Mucosa of descending colon (tissue), 3 donors: ENCODE data around the gene DCAF5. TPM values are rescaled to one million over a fixed set of nuclear protein-coding genes. Genes with fewer than 3 reads are reported as not detected.

Experiments used
- ATAC-seq: fragments of 200-7000 bp; cut with Tn5 transposase; one replicate; pipeline ENCODE4 v1.9.1; 2020; ENCODE audit warnings: mild to moderate bottlenecking, moderate library complexity
- DNase-seq, 3 donors: peaks; one replicate each; pipeline ENCODE4 v3.0.0-alpha.2; 2020
- H3K36me3 ChIP-seq: fragments of 200-600 bp; one replicate; pipeline ENCODE4 v1.8.0; 2021; ENCODE audit warnings: low read depth, mild to moderate bottlenecking
- H3K4me1 ChIP-seq: fragments of 200-600 bp; one replicate; pipeline ENCODE4 v1.8.0; 2021; ENCODE audit warnings: low read depth, mild to moderate bottlenecking
- H3K4me3 ChIP-seq: fragments of 200-600 bp; one replicate; pipeline ENCODE4 v1.8.0; 2021; ENCODE audit warnings: mild to moderate bottlenecking
- H3K9me3 ChIP-seq: fragments of 200-600 bp; one replicate; pipeline ENCODE4 v1.8.0; 2021; ENCODE audit warnings: mild to moderate bottlenecking
- CTCF ChIP-seq: fragments of 200-600 bp; IDR thresholded peaks from one replicate; pipeline ENCODE4 v1.8.0; 2022; ENCODE audit warnings: antibody characterized with exemption, mild to moderate bottlenecking
- intact Hi-C, 2 donors: fragments of 100-400 bp; cut with DNase I in 1 of 2; cut with micrococcal nuclease in 1 of 2; formaldehyde crosslinking; loops; one replicate each; pipeline versions ENCODE4 v1.11.0 to v1.11.1; 2022; cut with DNase I, micrococcal nuclease
- total RNA-seq, 3 donors: library from RNA; stranded (reverse); fragmentation: NEBNext Ultra II Directional in 2 of 3; extraction: Animal tissue kit (Norgen Biotek cat#: 25700) in 2 of 3; gene quantifications; one replicate each; pipeline versions ENCODE4 v1.2.1 to v1.2.4, GENCODE V29; 2021 to 2023
- donor health status: DM: no; HTN: no; CAD: no; lungs with moderate emphysema.
- donor health status: DM: no; HTN: no; CAD: no.
- donor health status: DM: no; HTN: yes; CAD: no.

DCAF5 gene
- total RNA-seq, 3 donors from 2014 or later, result 36.4 to 71.4 (median 46.9) TPM

DNA sequence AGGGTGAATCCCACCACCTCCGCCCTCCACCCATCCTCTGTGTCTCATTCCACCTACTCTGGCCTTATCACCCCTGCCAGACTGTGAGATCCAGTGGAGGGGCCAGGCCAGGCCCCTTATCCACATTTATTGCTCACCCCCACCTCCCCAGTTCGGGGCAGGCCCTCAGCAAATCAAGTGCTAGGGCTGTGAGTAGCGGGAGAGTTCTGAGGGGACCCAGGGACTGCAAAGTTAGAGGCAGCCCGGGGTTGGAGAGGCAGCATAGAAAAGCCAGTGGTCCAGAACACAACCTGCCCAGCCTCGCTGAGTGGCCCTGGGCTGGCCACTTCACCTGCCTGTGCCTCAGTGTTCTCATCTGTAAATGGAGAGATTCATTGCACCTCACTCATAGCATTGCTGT lies 146.6 kb downstream of the DCAF5 start:
- Histone ChIP-seq H3K9me3 (no peaks in the 10 kb centered on the region), H3K4me1 (peaks cover 6% of the 10 kb centered on the region), H3K4me3 (no peak overlapping the region), H3K36me3 (no peaks in the 10 kb centered on the region)
- TF ChIP-seq CTCF, result no peak
- intact Hi-C loops, result no loop called here
- DNase-seq (no peak), ATAC-seq (no peak)

DNA sequence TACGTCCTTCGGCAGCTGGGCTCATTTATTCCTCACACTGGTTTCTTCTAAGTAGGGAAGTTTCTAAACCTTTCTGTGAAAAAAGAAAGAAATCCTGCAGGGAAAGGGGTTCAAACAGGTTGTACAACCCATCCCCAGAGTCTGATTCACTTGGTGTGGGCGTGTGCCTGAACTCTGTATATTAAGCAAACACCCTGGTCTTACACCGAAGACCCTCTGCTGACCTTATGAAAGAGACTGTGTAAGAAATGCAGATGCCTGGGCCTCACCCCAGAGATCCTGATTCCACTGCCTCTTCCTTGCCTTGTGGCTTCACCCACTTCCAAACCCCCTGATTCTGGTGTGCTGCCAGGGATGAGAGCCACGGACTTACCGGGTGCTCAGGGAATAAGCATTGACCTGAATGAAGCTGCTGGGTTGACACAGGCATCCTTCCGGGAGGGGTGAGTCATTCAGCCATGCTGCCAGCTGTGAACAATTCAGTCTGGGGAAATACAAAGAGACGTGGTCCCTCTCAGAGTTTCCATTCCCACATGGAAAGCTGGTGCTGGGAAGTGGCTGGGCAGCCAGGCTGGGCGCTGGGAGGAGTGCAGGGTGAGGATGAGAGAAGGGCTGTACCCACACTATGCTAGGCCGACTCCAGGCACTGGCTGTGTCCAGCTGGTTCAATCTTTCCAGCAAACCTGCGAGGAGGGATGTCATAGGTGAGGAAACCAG lies 147.3 kb downstream of the DCAF5 start:
- DNase-seq (peak in 2 of 3 donors; percentile 32 to 54), ATAC-seq (peak; percentile 80)
- intact Hi-C loops, result no loop called here
- peaks cover 4% of the 10 kb centered on the region for H3K4me1 ChIP-seq
- no peaks in the 10 kb centered on the region for H3K36me3 ChIP-seq
- no peaks in the 10 kb centered on the region for H3K9me3 ChIP-seq
- no peak for TF ChIP-seq CTCF
- no peak overlapping the region for H3K4me3 ChIP-seq

DNA sequence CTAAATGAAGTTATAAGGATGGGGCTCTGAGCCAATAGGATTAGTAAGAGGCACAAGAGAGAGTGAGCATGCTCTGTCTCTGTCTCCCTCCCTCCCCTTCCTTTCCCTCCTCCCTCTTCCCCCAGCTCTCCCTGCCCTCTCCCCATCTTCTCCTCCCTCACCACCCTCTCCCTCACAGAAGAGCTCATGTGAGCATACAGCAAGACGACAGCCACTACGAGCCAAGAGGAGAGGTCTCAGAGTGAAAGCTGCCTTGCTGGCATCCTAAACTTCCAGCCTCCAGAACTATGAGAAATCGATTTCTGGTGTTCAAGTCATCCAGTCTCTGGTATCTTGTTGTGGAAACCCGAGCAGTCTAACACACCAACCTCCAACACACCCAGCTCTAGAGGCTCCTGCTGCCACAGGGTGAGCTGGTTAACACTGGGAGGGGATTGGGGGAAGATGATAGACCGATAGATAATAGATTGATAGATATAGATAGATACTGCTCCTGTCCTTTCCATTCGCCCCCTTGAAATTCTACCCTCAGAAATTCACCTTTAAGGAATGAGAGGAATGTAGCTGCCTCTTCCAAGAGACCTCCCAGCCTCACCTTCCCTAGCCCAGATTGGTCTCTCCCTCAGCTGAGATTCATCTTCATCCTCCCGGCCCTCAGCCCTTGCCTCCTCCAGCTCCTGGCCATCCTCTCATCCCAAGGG lies 148.0 kb downstream of the DCAF5 start:
- TF ChIP-seq CTCF, result no peak
- DNase-seq (no peak), ATAC-seq (no peak)
- Histone ChIP-seq H3K9me3 (no peaks in the 10 kb centered on the region), H3K4me3 (no peak overlapping the region), H3K4me1 (no peaks in the 10 kb centered on the region), H3K36me3 (no peaks in the 10 kb centered on the region)
- intact Hi-C loops, result no loop called here

DNA sequence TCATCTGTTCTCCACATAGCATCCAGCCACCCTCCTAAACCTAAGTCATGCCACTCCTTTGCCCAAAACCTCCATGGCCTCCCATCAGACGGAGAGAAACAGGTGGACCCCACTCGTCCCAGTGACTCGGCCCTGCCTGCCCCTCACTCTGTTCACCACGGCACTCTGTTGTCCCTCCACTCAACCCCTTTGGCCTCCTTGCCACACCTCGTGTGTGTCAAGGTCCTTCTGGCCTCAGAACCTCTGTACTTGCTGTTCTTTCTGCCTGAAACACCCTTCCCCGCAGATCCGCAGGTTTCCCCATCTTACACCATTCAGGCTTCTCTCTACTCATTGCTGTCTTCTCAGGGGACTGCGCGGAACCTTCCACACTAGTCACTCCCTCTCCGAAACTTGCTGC lies 149.3 kb downstream of the DCAF5 start:
- no peaks in the 10 kb centered on the region for H3K36me3 ChIP-seq
- no peaks in the 10 kb centered on the region for H3K4me1 ChIP-seq
- H3K9me3 ChIP-seq, result no peaks in the 10 kb centered on the region
- ATAC-seq (no peak), DNase-seq (no peak)
- no peak overlapping the region for H3K4me3 ChIP-seq
- no peak for TF ChIP-seq CTCF
- intact Hi-C loops, result no loop called here

DNA sequence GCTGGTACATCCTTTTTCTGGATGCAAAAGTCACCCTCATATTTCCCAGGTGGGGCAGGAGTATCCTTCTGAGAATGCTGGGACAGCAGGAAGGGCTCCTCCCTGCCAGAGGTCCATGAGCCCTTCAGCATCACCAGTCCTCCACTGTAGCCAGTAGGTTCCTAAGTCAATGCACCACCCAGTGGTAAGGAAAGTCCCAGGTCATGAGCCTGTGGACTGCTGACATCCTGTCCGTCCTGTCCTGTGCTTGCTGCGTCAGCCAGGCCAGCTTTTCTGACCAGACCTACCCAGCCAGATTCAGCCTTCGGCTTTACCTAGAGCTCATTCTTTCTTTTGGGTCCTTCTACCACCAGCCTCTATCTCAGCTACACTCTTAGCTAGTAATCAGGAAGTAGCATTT lies 150.8 kb downstream of the DCAF5 start:
- ATAC-seq (peak; percentile 83), DNase-seq (peak in 1 of 3 donors; percentile 56)
- TF ChIP-seq CTCF, result no peak
- Histone ChIP-seq H3K36me3 (no peaks in the 10 kb centered on the region), H3K4me3 (no peak overlapping the region), H3K4me1 (no peaks in the 10 kb centered on the region), H3K9me3 (no peaks in the 10 kb centered on the region)
- intact Hi-C loops, result no loop called here
